ENCODE data around the gene STAG1.

DNA sequence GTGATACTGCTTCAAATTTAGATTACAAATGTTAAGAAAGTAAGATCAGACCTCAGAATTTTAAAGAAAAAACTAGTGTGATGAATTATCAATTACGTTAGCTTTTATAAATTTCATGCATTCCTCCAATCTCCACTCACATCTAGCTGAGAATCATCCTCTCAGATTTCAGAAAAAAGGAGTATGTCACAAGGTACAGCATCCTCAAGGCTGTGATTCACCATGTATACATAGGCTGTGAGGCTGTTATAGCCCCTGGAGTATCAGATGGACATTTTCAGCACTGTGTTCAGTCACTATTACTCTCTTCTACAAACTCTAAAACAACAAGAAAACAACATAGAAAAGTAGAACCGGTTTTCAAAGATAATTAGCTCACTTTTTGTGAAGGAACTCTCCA lies 287.7 kb downstream of the STAG1 start:
- TF ChIP-seq, protein P1, sequence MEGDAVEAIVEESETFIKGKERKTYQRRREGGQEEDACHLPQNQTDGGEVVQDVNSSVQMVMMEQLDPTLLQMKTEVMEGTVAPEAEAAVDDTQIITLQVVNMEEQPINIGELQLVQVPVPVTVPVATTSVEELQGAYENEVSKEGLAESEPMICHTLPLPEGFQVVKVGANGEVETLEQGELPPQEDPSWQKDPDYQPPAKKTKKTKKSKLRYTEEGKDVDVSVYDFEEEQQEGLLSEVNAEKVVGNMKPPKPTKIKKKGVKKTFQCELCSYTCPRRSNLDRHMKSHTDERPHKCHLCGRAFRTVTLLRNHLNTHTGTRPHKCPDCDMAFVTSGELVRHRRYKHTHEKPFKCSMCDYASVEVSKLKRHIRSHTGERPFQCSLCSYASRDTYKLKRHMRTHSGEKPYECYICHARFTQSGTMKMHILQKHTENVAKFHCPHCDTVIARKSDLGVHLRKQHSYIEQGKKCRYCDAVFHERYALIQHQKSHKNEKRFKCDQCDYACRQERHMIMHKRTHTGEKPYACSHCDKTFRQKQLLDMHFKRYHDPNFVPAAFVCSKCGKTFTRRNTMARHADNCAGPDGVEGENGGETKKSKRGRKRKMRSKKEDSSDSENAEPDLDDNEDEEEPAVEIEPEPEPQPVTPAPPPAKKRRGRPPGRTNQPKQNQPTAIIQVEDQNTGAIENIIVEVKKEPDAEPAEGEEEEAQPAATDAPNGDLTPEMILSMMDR (conservative IDR thresholded peaks at IDR 0.05; ENCODE audit: low read length) = no peak
- no peak for TF ChIP-seq EZH2phosphoT487 (IDR thresholded peaks at IDR 0.05; ENCODE audit: borderline replicate concordance)

All from Loucy (cell line).